Mucosa of rectum (tissue), 2 donors: ENCODE results near the gene TNS1.

Experiments
- H3K27ac ChIP-seq, 2 donors: one replicate each; pipeline ENCODE4 v1.7.0; 2013; ENCODE audit warnings: inconsistent platforms in 2 of 2, low read depth in 2 of 2, low read length in 2 of 2
- H3K27me3 ChIP-seq, 2 donors: one replicate each; pipeline ENCODE4 v1.7.0; 2013; ENCODE audit warnings: low read length in 2 of 2; ENCODE audit not compliant: control insufficient read depth in 2 of 2, insufficient read depth in 2 of 2
- H3K36me3 ChIP-seq, 2 donors: one replicate each; pipeline ENCODE4 v1.7.0; 2013; ENCODE audit warnings: low read length in 2 of 2; ENCODE audit not compliant: control insufficient read depth in 2 of 2, insufficient read depth in 2 of 2
- H3K4me1 ChIP-seq, 2 donors: one replicate each; pipeline ENCODE4 v1.7.0; 2013; ENCODE audit warnings: low read length in 2 of 2, mild to moderate bottlenecking in 1 of 2; ENCODE audit not compliant: control insufficient read depth in 2 of 2, insufficient read depth in 2 of 2
- H3K4me3 ChIP-seq, 2 donors: one replicate each; pipeline ENCODE4 v1.7.0; 2013; ENCODE audit warnings: low read length in 2 of 2
- H3K9ac ChIP-seq, 2 donors: one replicate each; pipeline ENCODE4 v1.7.0; 2013; ENCODE audit warnings: low read length in 2 of 2, low read depth in 1 of 2, mild to moderate bottlenecking in 1 of 2
- H3K9me3 ChIP-seq, 2 donors: one replicate each; pipeline ENCODE4 v1.7.0; 2013; ENCODE audit warnings: low read length in 2 of 2; ENCODE audit not compliant: control insufficient read depth in 2 of 2
- donor health status: healthy.
- donor health status: Normal muscosa, but diverticular disease.

TNS1 gene

GRCh38 chr2:218008060-218009040, 5.6 kb upstream of the TNS1 start:
- Histone ChIP-seq H3K9ac (no peak overlapping the region), H3K27ac (no peak overlapping the region), H3K4me1 (no peaks in the 10 kb centered on the region), H3K9me3 (no peaks in the 10 kb centered on the region), H3K4me3 (no peak overlapping the region), H3K27me3 (peaks cover 19 to 23% of the 10 kb centered on the region in 2 donors), H3K36me3 (no peaks in the 10 kb centered on the region)

- Histone ChIP-seq H3K9ac (no peak overlapping the region), H3K4me3 (no peak overlapping the region), H3K9me3 (no peaks in the 10 kb centered on the region), H3K27me3 (peaks cover 19 to 23% of the 10 kb centered on the region in 2 donors), H3K36me3 (no peaks in the 10 kb centered on the region), H3K4me1 (no peaks in the 10 kb centered on the region), H3K27ac (no peak overlapping the region)
Measured at GRCh38 chr2:218006741-218007140, 3.9 kb upstream of the TNS1 start.

GRCh38 chr2:218005486-218005885, 2.7 kb upstream of the TNS1 start:
- H3K4me3 ChIP-seq: no peak overlapping the region
- H3K27ac ChIP-seq: no peak overlapping the region
- H3K4me1 ChIP-seq: no peaks in the 10 kb centered on the region
- H3K36me3 ChIP-seq: no peaks in the 10 kb centered on the region
- peaks cover 8 to 13% of the 10 kb centered on the region in 2 donors for H3K27me3 ChIP-seq
- no peak overlapping the region for H3K9ac ChIP-seq
- no peaks in the 10 kb centered on the region for H3K9me3 ChIP-seq

- H3K36me3 ChIP-seq: no peaks in the 10 kb centered on the region
- peaks cover 8 to 13% of the 10 kb centered on the region in 2 donors for H3K27me3 ChIP-seq
- H3K4me3 ChIP-seq: no peak overlapping the region
- no peaks in the 10 kb centered on the region for H3K4me1 ChIP-seq
- H3K27ac ChIP-seq: no peak overlapping the region
- H3K9me3 ChIP-seq: no peaks in the 10 kb centered on the region
- no peak overlapping the region for H3K9ac ChIP-seq
Measured at GRCh38 chr2:218005028-218005427, 2.2 kb upstream of the TNS1 start.

- Histone ChIP-seq H3K4me1 (no peaks in the 10 kb centered on the region), H3K9me3 (no peaks in the 10 kb centered on the region), H3K4me3 (no peak overlapping the region), H3K27me3 (peaks cover 5 to 7% of the 10 kb centered on the region in 2 donors), H3K36me3 (no peaks in the 10 kb centered on the region), H3K27ac (peak overlapping the region; percentile 16 to 45), H3K9ac (no peak overlapping the region)
Measured at GRCh38 chr2:218003981-218004419, 1.2 kb upstream of the TNS1 start.

GRCh38 chr2:218003281-218003944, 618 bp upstream of the TNS1 start:
- Histone ChIP-seq H3K9ac (no peak overlapping the region), H3K4me1 (no peaks in the 10 kb centered on the region), H3K4me3 (no peak overlapping the region)

GRCh38 chr2:218002143-218002844, 501 bp downstream of the TNS1 start:
- H3K4me3 ChIP-seq: peak overlapping the region in 1 of 2 donors; percentile 34
- H3K27me3 ChIP-seq: no peaks in the 10 kb centered on the region
- peak overlapping the region in 1 of 2 donors; percentile 23 for H3K9ac ChIP-seq
- peak overlapping the region; percentile 45 to 52 for H3K27ac ChIP-seq
- H3K4me1 ChIP-seq: no peaks in the 10 kb centered on the region
- H3K9me3 ChIP-seq: no peaks in the 10 kb centered on the region
- no peaks in the 10 kb centered on the region for H3K36me3 ChIP-seq

More at GRCh38 chr2:218003281-218003944, 618 bp upstream of the TNS1 start:
- Histone ChIP-seq H3K9me3 (no peaks in the 10 kb centered on the region), H3K27ac (peak overlapping the region; percentile 45 to 52), H3K36me3 (no peaks in the 10 kb centered on the region), H3K27me3 (peaks cover 0 to 2% of the 10 kb centered on the region in 2 donors)

- Histone ChIP-seq H3K9me3 (no peaks in the 10 kb centered on the region), H3K9ac (peak overlapping the region in 1 of 2 donors; percentile 23), H3K27ac (peak overlapping the region in 1 of 2 donors; percentile 16), H3K4me3 (peak overlapping the region in 1 of 2 donors; percentile 21), H3K36me3 (no peaks in the 10 kb centered on the region), H3K4me1 (no peaks in the 10 kb centered on the region), H3K27me3 (no peaks in the 10 kb centered on the region)
Measured at GRCh38 chr2:218001629-218002028, 1.2 kb downstream of the TNS1 start.

GRCh38 chr2:218000136-218000535, 2.7 kb downstream of the TNS1 start:
- no peak overlapping the region for H3K4me3 ChIP-seq
- peaks cover 0 to 4% of the 10 kb centered on the region in 2 donors for H3K4me1 ChIP-seq
- no peaks in the 10 kb centered on the region for H3K36me3 ChIP-seq
- no peaks in the 10 kb centered on the region for H3K27me3 ChIP-seq
- peak overlapping the region in 1 of 2 donors; percentile 3 for H3K27ac ChIP-seq
- no peaks in the 10 kb centered on the region for H3K9me3 ChIP-seq
- no peak overlapping the region for H3K9ac ChIP-seq
